ENCODE data around the gene CEACAM20. TPM values are rescaled to one million over a fixed set of nuclear protein-coding genes. Genes with fewer than 3 reads are reported as not detected.

CEACAM20 gene
- total and polyA plus RNA-seq, 10 of the 15 experiments (the other 5 are each of a cell fraction or from before 2014, with no cell fraction given): not detected

DNA sequence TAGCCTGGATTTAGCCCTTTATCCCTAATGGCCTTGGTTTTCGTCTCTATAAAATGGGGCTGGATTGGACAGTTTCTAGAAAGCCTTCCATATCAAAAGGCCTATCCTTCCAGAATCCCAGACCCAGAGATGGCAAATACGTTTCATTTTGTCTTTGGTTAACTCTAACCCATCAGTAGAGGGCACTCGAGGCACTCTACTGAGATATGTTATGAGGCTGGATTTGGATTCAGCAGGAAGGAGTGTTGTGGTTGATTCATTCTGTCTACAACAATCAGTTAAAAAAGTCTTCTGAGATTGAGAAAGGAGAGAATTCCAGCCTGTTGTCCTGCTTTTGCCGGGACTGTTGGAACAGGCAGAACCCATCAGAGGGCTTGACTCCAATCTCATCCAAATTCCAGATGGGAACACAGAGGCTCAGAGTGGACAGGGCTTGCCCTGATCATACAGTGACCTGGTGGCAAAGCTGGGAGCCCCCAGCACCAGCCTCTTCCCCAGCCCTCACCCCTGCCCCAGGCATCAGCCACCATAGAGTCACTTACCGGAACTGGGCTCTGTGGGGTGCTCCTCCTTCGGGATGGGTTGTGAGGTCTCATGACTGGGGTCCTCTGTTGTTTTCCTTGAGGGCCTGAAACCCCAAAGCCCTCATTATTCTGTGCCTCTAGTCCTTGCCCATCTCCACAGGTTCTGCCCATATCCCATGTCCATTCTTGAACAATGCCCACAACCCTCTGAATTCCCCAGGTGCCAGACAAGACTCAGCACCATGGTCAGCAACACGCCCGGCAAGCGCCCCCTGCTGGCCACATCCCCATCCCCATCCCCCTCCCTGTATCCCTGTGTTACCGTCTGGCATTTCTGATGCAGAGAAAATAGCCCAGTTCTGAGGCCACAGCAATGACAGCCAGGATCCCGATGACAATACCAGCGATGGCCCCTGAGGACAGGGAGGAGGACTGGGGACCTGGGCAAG, 16.9 kb downstream of the CEACAM20 start:
- H3K27ac ChIP-seq (ENCODE audit: control insufficient read depth, insufficient read depth): no peak overlapping the region
- 10% methylated on average over 12 of the region's 12 CpGs for whole genome bisulfite sequencing (ENCODE audit: insufficient coverage, insufficient replicate concordance, low lambda C conversion rate, missing lambda C conversion rate)
- FAIRE-seq (no peak), ATAC-seq (peak; percentile 38; the same call in 1 of the 3 replicates), DNase-seq (ENCODE audit: low read depth, low spot score) (no peak)
- H3K4me1 ChIP-seq (ENCODE audit: control insufficient read depth, insufficient read depth, low read length): no peaks in the 10 kb centered on the region
- no peaks in the 10 kb centered on the region for H4K20me1 ChIP-seq (ENCODE audit: control insufficient read depth, insufficient read depth)
- in situ Hi-C loops (cut with MboI) (no loop called here), intact Hi-C loops (cut with micrococcal nuclease; ENCODE audit: unreplicated experiment) (no loop called here)
- ChIA-PET CTCF (interaction anchor here (0.6 kb wide), 1 partner anchor 767 kb away, joined by 3 read pairs; no protein-coding TSS in a partner anchor), POLR2A (no interaction called here), RAD21 (ENCODE audit: unreplicated experiment) (no interaction called here), SMC1A (ENCODE audit: uncharacterized antibody, unreplicated experiment) (no interaction called here)
- H3K36me3 ChIP-seq (ENCODE audit: control insufficient read depth in 2 of 2, insufficient read depth in 2 of 2, low read length in 1 of 2): no peaks in the 10 kb centered on the region
- H2AFZ ChIP-seq (ENCODE audit: control insufficient read depth, low read depth, low read length): no peak overlapping the region
- no peaks in the 10 kb centered on the region for H3K27me3 ChIP-seq (replicated peaks in 1 of 2; ENCODE audit: control insufficient read depth in 2 of 2, insufficient read depth in 2 of 2, low read length in 1 of 2)
- no peak overlapping the region for H3K4me3 ChIP-seq
- no peaks in the 10 kb centered on the region for H3K79me2 ChIP-seq (ENCODE audit: control insufficient read depth, insufficient read depth, low read length)
- H3K9ac ChIP-seq (ENCODE audit: control insufficient read depth, insufficient read depth, low read length): no peak overlapping the region
- no peak overlapping the region for H3K4me2 ChIP-seq (ENCODE audit: control insufficient read depth, insufficient read depth)
- no TSS peak for BruUV-seq (replicated peaks)
- no peaks in the 10 kb centered on the region; the same call in 2 of the 3 replicates for H3K9me3 ChIP-seq (replicated peaks; ENCODE audit: control insufficient read depth, insufficient read depth, low read length)
- TF ChIP-seq, protein P1, sequence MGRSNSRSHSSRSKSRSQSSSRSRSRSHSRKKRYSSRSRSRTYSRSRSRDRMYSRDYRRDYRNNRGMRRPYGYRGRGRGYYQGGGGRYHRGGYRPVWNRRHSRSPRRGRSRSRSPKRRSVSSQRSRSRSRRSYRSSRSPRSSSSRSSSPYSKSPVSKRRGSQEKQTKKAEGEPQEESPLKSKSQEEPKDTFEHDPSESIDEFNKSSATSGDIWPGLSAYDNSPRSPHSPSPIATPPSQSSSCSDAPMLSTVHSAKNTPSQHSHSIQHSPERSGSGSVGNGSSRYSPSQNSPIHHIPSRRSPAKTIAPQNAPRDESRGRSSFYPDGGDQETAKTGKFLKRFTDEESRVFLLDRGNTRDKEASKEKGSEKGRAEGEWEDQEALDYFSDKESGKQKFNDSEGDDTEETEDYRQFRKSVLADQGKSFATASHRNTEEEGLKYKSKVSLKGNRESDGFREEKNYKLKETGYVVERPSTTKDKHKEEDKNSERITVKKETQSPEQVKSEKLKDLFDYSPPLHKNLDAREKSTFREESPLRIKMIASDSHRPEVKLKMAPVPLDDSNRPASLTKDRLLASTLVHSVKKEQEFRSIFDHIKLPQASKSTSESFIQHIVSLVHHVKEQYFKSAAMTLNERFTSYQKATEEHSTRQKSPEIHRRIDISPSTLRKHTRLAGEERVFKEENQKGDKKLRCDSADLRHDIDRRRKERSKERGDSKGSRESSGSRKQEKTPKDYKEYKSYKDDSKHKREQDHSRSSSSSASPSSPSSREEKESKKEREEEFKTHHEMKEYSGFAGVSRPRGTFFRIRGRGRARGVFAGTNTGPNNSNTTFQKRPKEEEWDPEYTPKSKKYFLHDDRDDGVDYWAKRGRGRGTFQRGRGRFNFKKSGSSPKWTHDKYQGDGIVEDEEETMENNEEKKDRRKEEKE (IDR thresholded peaks at IDR 0.05): no peak
- no peak for TF ChIP-seq TBL1XR1 (IDR thresholded peaks at IDR 0.05; ENCODE audit: low read depth, low read length)
- no peak for TF ChIP-seq NFYA (IDR thresholded peaks at IDR 0.05; ENCODE audit: borderline replicate concordance, low read depth, low read length)
- no peak for TF ChIP-seq TCF3 (IDR thresholded peaks at IDR 0.05; ENCODE audit: borderline replicate concordance, insufficient read depth, low read depth, low read length)
- no peak for TF ChIP-seq SREBF1 (IDR thresholded peaks at IDR 0.05; ENCODE audit: low read length)
- TF ChIP-seq NR2F1 (conservative IDR thresholded peaks at IDR 0.05): no peak
- 0 out of 2 replicates have a peak, but pooled peaks have one; percentile 8 for TF ChIP-seq RAD21 (IDR thresholded peaks at IDR 0.05; ENCODE audit: insufficient read depth, low read depth, low read length)
- TF ChIP-seq, protein P2, sequence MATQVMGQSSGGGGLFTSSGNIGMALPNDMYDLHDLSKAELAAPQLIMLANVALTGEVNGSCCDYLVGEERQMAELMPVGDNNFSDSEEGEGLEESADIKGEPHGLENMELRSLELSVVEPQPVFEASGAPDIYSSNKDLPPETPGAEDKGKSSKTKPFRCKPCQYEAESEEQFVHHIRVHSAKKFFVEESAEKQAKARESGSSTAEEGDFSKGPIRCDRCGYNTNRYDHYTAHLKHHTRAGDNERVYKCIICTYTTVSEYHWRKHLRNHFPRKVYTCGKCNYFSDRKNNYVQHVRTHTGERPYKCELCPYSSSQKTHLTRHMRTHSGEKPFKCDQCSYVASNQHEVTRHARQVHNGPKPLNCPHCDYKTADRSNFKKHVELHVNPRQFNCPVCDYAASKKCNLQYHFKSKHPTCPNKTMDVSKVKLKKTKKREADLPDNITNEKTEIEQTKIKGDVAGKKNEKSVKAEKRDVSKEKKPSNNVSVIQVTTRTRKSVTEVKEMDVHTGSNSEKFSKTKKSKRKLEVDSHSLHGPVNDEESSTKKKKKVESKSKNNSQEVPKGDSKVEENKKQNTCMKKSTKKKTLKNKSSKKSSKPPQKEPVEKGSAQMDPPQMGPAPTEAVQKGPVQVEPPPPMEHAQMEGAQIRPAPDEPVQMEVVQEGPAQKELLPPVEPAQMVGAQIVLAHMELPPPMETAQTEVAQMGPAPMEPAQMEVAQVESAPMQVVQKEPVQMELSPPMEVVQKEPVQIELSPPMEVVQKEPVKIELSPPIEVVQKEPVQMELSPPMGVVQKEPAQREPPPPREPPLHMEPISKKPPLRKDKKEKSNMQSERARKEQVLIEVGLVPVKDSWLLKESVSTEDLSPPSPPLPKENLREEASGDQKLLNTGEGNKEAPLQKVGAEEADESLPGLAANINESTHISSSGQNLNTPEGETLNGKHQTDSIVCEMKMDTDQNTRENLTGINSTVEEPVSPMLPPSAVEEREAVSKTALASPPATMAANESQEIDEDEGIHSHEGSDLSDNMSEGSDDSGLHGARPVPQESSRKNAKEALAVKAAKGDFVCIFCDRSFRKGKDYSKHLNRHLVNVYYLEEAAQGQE (IDR thresholded peaks at IDR 0.05; ENCODE audit: low read depth, low read length): peak; percentile 93
- no peak for TF ChIP-seq FOXM1 (IDR thresholded peaks at IDR 0.05; ENCODE audit: low read depth, low read length)
- TF ChIP-seq ZNF24 (IDR thresholded peaks at IDR 0.05): no peak
- no peak for TF ChIP-seq YY1 (IDR thresholded peaks at IDR 0.05; ENCODE audit: low read depth, low read length)
- TF ChIP-seq, protein P3, sequence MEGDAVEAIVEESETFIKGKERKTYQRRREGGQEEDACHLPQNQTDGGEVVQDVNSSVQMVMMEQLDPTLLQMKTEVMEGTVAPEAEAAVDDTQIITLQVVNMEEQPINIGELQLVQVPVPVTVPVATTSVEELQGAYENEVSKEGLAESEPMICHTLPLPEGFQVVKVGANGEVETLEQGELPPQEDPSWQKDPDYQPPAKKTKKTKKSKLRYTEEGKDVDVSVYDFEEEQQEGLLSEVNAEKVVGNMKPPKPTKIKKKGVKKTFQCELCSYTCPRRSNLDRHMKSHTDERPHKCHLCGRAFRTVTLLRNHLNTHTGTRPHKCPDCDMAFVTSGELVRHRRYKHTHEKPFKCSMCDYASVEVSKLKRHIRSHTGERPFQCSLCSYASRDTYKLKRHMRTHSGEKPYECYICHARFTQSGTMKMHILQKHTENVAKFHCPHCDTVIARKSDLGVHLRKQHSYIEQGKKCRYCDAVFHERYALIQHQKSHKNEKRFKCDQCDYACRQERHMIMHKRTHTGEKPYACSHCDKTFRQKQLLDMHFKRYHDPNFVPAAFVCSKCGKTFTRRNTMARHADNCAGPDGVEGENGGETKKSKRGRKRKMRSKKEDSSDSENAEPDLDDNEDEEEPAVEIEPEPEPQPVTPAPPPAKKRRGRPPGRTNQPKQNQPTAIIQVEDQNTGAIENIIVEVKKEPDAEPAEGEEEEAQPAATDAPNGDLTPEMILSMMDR (IDR thresholded peaks at IDR 0.05 in 2 of 3, conservative IDR thresholded peaks at IDR 0.05 in 1 of 3; ENCODE audit: control insufficient read depth in 2 of 3, extremely low read depth in 1 of 3, insufficient read depth in 1 of 3, low read depth in 3 of 3, low read length in 3 of 3): peak; percentile 25 to 47 (median 27); a peak in 4 of 6 replicates
- TF ChIP-seq TCF7 (IDR thresholded peaks at IDR 0.05; ENCODE audit: borderline replicate concordance): no peak

All from GM12878 (cell line).